GM21529 (cell line): Measurements from ENCODE around the gene METAP1D.

Source experiments
- ATAC-seq: cut with Tn5 transposase; IDR thresholded peaks from one replicate; pipeline ENCODE4 v1.9.1; 2021; ENCODE audit not compliant: unreplicated experiment

METAP1D gene

DNA sequence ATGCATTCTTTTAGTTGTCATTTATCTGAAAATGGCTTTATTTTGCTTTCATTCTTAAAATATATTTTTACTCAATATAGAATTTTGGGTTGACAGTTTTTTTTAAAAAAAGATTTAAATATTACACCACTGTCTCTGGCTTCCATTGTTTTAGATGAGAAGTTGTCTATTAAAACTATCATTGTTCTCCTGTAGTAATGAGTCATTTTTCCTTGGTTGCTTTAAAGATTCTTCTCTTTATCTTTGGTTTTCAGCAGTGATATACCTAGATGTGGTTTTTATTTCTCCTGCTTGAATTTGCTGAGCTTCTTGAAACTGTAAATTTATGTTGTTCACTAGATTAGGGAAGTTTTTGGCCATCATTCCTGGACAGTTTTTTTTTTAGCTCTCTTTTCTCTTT is 129.7 kb downstream of the METAP1D start:
- no peak for ATAC-seq
